NCI-H1694 treated with DMSO at 0.1 percent for 48 hours (cell line): ENCODE data around the gene GNG2.

Experiments used
- DNase-seq: peaks from one replicate; lab custom pipeline; 2025; lab: John Stamatoyannopoulos, UW

Gene GNG2

DNA sequence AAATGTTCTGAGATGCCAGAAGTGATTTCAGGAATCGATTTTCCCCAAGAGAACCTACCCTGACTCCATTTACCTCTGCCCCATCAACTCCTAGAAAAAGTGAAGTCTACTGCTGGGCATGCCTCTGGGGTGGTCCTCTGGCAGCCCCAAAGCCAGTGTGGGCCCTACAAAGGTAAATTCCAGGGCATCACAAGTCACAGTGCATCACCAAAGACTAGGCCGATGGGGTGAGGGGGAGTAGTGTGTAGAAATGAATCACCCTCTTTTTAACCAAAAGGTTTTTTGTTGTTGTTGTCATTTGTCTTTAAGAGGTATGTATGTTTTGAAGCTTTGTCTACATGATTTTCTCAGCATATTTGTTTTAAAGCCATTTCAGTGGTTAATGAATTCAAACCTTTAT is 82.6 kb downstream of the GNG2 start:
- no peak for DNase-seq

DNA sequence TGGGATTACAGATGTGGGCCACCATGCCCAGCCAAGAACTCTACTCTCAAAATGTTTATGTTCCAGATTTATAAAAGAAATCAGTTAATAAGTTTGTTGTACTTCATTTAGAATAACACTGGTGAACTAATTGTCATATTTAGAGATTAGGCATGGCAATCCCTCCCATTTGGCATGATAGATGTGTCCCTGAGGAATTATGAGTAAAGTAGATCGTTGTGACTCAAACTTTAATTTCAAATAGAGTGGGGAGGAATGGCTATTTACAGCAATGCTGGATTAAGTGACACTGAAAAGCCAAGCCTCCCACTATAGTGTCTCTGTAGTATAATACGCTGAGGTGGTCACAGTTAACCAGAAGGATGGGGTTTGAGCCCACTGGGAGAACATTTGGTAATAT is 89.6 kb downstream of the GNG2 start:
- no peak for DNase-seq

DNA sequence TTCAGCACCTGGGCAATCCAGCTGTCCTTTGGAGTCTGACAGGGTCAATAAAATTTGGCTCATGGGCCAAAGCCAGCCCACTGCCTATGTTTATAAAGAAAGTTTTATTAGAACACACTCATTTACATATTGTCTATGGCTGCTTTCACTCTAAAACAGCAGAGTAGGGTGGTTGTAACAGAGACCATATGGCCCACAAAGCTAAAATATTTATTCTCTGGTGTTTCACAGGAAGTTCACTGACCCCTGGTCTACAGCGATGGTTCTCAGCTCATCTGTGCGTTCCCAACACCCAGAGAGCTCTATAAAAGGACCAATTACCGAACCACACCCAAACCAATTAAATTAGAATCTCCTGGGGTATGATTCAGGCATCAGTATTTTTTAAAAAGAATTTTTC is 91.2 kb downstream of the GNG2 start:
- no peak for DNase-seq

DNA sequence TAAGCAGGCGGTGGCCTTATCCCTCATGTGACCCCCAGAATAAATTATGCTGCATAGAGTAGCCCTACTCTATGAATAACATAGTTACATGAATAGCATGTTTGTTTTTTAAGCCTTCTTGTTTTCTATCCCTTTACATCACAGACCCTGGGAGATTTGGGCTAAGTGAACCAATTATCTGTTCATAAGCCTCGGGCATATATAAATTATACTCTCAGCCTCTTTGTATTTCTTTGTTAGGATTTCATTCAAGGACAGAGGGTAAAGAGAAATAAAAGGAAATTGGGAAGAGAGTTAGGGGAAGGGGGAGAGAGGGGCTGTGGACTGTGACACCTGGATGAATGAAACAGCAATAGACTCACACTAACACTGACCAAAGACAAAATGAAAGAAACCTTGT is 93.6 kb downstream of the GNG2 start:
- no peak for DNase-seq

DNA sequence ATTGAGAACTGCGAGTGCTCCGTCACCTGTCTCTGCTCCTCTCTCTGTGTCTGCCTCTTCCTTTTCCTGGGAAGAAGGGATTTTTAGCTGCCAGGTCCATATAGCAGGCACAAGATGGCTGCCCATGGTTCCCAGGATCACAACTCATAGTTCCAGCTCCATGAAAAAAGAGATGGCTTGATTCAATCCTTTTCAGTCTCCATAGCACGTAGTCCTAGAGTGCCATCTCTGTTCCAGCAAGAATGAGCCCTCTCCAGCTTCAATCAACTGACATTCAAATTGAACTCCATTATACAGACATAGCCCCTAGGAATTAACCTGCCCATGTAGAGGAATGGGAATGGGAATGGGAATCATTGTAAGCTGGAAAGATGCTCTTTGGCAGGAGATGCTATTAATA is 94.2 kb downstream of the GNG2 start:
- DNase-seq: no peak

DNA sequence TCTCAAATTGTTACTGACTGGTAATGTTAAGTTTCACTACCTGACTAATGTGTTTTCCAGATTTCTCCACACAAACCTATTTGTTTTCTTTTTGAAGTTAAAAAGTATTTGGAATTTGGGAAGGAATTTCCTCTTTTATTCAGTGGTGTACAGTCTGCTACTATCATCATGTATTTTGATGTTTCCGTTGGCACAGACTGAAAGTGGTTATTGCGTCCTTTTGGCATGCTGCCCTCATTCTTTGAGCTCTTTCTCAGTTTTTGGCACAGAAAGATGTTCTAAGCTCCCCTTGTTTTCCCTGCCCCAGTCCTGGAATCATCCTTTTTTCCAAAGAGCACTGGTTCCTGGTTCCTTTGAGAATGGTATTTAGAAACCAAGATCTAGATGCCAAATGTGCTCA is 97.5 kb downstream of the GNG2 start:
- DNase-seq: no peak

DNA sequence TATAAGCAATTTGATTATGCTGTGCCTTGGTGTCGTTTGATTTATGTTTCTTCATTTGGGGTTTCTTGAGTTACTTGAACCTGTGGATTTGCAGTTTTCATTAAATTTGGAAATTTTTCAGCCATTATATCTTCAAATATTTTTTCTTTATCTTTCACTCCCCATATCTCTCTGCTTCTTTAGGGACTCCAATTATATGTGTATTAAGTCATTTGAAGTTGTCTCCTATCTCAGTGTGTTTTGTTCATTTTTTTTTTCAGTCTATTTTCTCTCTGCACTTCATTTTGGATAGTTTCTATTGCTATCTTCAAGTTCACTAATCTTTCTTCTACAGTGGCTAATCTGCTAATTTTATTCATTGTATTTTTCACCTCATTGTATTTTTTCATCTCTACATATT is 99.5 kb downstream of the GNG2 start:
- no peak for DNase-seq

DNA sequence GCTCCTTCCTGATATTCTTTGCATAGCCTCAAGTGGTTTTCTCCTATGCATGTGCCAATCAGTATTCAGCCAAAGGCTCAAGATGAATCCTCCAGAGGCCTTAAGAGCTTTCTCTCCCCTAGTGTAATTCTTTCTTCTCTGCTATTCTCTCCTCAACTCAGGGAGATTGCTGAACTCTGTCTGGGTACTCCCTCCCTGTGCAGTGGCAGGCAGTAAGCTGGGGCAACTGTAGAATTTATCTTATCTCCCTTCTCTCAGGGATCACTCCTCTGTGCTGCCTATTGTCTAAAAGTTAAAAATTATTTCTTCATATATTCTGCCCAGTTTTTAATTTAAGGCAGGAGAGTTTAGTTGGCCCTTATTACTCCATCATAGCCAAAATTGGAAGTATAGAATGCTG is 100.5 kb downstream of the GNG2 start:
- DNase-seq: no peak

DNA sequence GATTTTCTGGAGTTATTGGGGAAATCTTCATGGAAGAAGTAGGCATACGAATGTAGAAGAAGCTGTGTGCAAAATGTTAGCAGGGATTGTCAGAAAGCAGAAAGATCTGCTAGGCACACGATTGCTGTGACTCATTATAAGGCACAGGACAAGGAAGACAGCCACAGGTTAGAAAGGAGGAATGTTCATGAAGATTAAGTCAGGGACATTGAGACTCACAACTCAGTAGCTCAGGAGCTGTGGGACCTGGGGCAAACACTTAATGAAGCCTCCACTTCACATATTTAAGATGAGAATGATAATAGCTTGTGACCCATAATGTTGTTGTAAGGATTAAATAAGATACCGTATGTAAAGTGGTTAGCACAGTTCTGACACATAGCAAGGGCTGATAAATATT is 102.3 kb downstream of the GNG2 start:
- DNase-seq: no peak

DNA sequence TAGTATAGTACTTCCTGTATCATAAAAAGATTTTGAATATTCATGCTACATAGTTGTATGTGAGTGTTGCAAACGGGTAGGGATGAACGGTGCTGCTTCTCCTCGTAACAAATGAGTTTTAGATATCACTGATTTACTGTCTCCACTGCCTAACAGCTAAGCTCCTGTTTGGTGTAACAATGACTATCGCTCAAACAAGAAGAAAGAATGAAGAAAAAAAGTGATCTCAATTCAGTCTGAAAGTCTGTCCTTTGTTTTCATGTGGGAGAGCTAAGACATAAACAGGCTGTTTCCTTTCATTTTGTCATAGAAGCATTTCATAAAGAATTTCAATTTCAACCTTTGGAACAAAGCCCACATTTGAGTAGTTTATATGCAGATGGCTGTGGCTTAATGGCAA is 102.9 kb downstream of the GNG2 start:
- DNase-seq: no peak

DNA sequence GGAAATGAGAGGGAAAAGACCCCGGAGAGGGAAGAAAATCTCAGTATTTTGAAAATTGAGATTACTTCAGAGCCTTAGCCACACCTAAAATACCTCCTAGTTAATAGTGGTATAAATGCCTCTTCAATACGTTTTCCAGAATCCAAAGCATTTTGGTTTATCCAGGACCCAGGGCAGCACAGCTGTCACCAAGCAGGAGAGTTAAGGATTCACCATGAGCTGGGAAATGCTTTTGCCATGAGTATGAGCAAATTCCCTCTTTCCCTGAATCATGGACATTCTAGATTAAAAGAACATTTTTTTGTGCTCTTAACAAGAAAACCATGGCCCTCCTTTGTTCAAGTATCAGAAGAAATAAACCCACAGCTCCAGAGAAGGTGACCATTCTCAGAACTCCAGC is 107.1 kb downstream of the GNG2 start:
- DNase-seq: no peak

DNA sequence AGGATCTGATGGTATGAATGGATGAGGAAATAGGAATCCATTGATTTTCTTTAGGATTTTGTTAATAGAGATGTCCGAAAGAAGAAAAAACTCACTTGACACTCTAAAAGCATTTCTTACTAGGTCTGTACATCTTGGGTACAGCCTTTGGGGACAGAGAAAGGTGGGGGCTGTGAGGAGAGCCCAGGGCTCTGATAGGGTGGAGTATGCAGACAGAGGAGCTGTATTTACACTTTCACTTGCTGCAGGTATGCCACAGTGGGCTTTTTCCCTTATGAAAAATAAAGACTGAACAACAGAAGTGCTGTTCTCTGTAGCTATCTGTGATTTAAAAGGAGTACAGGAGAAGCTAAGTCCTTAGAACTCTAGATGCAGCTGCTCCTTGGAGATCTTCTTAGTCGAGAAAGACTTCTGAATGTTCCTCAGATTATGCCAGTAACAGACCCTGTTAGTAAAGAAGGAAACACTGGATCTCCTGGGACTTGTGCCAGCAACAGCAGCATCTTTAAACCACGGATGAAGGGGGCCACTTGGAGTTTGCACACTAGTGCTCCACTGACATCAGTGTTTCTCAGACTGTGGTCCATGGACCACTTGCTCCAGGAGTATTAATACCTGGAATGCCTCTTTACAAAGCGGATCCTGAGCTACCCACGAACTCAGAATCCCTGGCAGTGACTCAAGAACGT is 109.6 kb downstream of the GNG2 start:
- no peak for DNase-seq

DNA sequence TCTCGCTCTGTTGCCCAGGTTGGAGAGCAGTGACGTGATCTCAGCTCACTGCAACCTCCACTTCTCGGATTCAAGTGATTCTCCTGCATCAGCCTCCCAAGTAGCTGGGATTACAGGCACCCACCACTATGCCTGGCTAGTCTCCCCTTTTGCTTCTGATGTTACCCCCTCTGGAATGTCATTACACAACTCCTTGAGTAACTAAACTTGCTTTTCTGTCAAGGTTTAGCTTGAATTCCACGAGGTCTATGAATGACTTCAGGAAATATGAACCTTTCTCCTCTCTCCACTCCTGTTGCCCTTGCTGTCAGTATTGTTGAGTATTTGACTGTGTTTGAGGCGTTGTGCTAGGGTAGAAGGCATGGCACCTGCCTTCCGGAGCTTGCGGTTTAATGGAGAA is 112.2 kb downstream of the GNG2 start:
- DNase-seq: no peak

DNA sequence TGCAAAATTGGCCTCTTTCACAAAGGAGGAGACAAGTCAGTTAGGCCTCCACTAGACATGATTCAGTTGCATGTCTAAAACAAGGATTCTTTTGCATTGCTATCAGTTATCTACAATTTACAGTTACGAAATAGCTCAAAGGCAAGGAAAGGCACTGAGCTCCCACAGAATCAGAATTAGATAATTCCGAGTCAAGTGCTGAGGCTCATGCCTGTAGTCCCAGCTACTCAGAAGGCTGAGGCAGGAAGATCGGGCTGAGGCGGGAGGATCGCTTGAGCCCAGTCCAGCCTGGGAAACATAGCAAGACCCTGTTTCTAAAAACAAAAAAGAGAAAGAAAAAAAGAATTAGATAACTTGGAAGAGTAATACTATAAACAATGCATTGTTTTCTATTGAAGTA is 116.7 kb downstream of the GNG2 start:
- no peak for DNase-seq

DNA sequence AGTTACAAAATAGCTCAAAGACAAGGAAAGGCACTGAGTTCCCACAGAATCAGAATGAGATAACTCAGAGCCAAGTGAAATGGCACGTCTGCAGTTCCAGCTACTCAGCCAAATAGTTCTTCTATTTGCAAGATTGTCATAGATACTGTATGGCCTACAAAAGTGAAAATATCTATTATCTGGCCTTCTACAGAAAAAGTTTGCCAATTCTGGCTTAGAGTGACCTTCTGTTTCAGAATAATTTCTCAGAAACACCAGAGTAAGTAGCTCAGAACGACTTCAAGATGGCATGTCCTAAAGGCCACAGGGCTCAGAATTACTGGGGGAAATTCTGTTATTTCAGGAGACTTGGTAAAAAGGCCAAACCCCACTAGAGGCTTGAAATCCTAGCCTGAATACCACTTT is 118.3 kb downstream of the GNG2 start:
- DNase-seq: no peak

DNA sequence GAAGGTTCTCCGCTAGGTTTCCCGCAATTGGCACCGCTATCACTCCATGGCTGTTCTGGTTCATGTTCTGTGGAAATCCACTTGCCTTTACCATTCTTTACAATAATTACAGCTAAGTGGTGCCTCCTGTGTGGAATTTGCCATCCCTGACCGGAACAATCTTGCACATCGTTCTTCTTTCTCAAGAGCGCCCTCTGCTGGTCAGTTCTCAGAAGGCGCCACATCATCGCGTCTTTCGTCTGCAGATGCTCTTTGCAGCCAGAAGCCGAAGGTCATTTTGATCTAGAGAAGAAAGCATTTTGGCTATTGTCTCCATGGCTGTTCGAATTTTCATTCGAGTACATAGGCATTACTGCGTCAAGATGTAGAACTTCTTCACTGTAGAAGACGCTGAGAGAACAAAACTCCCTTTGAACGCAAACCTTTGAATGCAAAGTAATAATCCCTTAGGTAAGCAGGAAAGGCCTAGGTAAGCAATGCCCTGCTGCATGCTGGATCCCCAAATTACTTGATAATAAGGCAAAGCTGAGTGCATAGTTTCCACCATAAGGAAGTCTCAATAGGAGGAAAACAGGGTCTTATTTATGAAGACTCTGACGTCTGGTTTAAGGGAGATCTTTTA is 118.8 kb downstream of the GNG2 start:
- DNase-seq: peak; percentile 60

DNA sequence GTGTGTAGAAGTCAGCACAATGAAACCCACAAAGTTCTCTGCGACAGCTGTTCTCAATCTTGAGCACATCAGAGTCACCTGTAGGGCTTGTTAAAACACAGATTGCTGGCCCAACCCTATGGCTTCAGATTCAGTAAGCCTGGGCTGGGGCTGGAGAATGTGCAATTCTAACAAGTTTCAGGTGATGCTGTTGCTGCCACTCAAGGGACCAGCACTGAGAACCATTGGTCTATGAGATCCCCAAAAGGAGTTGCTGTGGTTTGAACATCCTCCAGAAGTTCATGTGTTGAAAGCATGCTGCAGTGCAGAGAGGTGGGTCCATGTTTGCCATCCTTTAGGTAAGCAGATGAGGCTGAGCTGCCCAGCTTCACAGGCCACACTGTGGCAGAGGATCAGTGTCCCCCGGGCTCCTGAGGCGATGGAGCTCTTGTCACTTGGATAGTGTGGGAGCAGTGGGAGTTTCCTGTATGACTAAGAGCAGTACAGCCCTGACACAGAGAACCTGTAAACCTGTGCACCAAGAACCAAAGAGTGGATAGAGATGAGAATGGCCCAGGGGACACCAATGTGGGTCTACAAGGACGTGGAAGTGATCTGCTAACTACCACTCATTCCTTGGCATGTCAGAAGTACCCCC is 120.9 kb downstream of the GNG2 start:
- no peak for DNase-seq

DNA sequence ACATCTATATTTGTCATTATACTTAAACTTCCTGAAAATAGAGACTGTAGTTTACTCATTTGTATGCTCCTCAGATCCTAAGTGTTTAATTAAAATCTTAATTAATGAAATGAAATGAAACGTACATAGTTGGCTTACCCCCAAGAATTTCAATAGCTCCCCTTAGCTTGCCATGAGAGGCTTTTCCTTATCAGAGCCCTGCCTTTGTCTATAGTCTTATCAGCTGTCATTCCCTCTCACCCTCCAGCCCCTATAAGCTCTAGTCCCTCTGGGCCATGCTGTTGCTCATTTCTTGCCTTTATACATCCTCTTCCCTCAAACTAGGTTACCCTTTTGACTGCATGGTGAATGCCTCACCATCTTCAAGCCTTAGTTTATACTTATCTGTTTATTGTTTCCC is 127.8 kb downstream of the GNG2 start:
- DNase-seq: no peak

DNA sequence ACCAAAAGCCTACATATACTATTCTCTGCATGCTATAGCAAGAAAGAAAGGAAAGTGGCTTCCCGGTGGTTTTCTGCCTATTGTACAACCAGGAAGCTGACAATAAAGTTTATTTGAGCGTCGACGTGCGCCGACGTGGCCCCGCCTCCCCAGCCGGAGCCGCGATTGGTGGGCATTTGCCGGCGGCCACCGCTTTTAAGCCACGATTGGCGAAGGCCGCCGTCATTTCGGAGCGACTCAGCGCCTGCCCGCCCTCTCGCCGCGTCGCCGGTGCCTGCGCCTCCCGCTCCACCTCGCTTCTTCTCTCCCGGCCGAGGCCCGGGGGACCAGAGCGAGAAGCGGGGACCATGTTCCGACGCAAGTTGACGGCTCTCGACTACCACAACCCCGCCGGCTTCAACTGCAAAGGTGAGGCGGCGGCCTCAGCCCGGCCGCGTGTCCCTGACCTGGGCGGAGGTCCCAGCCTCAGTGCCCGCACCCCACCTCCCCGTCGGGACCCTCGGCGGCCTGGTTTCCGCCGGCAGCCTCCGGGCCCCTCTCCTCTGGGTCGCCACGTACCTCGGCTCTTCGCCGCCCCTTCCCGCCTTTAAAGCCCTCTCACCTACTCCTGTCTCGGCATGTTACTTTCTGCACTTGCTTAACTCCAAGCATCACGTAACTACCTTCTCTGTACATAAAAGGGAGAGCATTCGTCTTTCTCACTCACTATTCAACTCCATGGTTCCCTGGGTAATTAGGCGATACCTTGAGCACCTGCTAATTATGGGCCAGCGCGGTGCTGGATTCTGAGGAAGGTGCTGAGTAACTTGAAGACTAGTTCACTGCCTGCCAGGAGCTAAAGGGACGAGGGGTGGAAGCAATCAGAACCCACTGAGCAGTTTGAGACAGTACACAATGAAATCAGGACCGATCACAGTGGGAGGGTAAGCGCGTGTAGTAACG is 129.2 kb downstream of the GNG2 start, which contains the start of gene RTRAF:
RTRAF (plus strand) TSS at position 254 of the 942 bp plus-strand sequence; CDS start at position 348, 94 bp downstream.
- DNase-seq: peak; percentile 91

DNA sequence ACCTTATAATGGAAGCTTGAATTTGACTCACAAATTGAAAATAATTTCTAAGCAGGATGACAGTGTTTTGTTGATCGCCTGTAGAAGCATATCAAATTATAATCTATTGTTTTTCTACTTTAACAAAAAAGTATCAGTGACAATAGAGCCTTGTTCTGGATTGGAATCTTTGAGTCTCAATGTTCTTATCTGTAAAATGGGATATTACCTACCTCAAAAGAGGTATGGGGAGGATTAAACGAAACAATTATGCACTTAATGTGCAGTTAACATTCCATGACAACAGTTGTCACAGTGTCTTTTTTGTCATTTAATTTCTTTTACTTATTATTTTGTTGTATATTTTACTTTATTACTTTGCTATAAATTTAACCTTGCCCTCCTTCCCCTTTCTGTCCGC is 130.1 kb downstream of the GNG2 start:
- no peak for DNase-seq

DNA sequence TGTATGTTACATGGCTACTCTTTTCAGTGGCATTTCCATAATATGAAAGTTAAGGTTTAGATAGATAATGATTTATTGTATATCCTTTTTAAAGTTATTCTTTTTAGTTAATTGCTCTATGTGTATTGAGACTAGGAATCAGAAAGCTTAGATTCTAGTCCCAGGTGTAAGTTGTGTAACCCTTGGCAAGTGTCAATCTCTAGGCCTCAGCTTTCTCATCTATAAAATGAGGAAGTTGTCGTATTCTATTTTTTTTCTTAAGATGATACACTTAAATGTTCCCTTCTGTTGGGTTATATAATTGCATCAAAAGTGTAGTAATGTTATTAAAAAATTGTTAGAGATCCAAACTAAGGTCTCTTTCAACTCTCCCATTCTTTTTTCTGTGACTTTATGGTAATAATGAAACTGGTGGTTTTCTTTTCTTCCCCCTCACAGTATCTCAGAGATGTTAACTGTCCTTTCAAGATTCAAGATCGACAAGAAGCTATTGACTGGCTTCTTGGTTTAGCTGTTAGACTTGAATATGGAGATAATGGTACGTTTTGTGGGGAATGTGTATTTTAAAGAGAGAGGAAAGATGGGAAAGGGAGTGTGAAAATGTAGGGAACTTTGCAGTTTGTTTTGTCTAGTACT is 133.0 kb downstream of the GNG2 start:
- DNase-seq: no peak

DNA sequence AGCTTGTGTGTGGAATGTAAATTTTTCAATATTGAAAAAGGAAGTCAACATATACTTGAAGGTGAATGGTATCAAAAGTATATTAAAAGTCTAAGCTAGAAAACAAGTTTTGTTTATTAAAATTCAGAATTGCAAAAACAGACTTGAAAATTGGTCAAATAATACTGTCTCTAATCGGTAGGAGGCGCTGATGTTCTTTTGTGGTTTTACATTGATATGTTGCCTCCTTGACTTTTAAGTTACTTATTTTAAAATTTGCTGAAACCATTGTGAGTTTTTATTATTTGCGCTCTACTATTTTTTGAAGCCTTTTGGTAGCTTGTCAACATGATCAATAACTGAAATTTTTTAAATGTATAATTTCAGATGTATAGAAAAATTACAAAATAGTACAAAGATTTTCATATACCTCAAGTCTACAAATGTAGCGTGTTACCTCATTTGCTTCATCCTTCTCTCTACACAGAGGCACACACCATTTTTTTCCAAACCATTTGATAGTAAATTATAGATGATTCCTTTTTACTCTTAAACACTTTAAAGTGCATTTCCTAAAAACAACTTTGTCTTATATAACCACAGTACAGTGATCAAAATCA is 135.8 kb downstream of the GNG2 start:
- DNase-seq: peak; percentile 42
